Kidney tubule cell (primary cell): ENCODE data around the gene ATF6.

Experiments used
- DNase-seq: peaks from one replicate; pipeline ENCODE4 v3.0.0-alpha.2; 2018; ENCODE audit warnings: low spot score

The ATF6 gene

GRCh38 chr1:161890574-161890973, 124.5 kb downstream of the ATF6 start:
- DNase-seq = no peak

GRCh38 chr1:161899091-161899490, 133.0 kb downstream of the ATF6 start:
- DNase-seq = no peak

GRCh38 chr1:161900160-161900559, 134.0 kb downstream of the ATF6 start:
- peak; percentile 38 for DNase-seq

- DNase-seq = peak; percentile 71
Measured at GRCh38 chr1:161902182-161902581, 136.1 kb downstream of the ATF6 start.

- DNase-seq = peak; percentile 42
Measured at GRCh38 chr1:161905269-161905884, 139.3 kb downstream of the ATF6 start.

GRCh38 chr1:161907265-161907664, 141.1 kb downstream of the ATF6 start:
- no peak for DNase-seq

- DNase-seq = no peak
Measured at GRCh38 chr1:161908264-161908663, 142.1 kb downstream of the ATF6 start.

GRCh38 chr1:161910604-161911003, 144.5 kb downstream of the ATF6 start:
- peak; percentile 17 for DNase-seq

- DNase-seq = peak; percentile 52
Measured at GRCh38 chr1:161913482-161914140, 147.5 kb downstream of the ATF6 start.

- DNase-seq = no peak
Measured at GRCh38 chr1:161914595-161914994, 148.5 kb downstream of the ATF6 start.

- peak; percentile 27 for DNase-seq
Measured at GRCh38 chr1:161915051-161915503, 149.0 kb downstream of the ATF6 start.

GRCh38 chr1:161915978-161916377, 149.9 kb downstream of the ATF6 start:
- DNase-seq = no peak

- no peak for DNase-seq
Measured at GRCh38 chr1:161919229-161919628, 153.1 kb downstream of the ATF6 start.

GRCh38 chr1:161921491-161921890, 155.4 kb downstream of the ATF6 start:
- no peak for DNase-seq

GRCh38 chr1:161921990-161922389, 155.9 kb downstream of the ATF6 start:
- no peak for DNase-seq

GRCh38 chr1:161928056-161928455, 161.9 kb downstream of the ATF6 start:
- DNase-seq = no peak

GRCh38 chr1:161929137-161929536, 163.0 kb downstream of the ATF6 start:
- DNase-seq = no peak

GRCh38 chr1:161930064-161930463, 163.9 kb downstream of the ATF6 start:
- no peak for DNase-seq

- no peak for DNase-seq
Measured at GRCh38 chr1:161932668-161933067, 166.5 kb downstream of the ATF6 start.

- DNase-seq = no peak
Measured at GRCh38 chr1:161933592-161934588, 167.8 kb downstream of the ATF6 start.

- DNase-seq = no peak
Measured at GRCh38 chr1:161935264-161935663, 169.1 kb downstream of the ATF6 start.

GRCh38 chr1:161936786-161937185, 170.7 kb downstream of the ATF6 start:
- DNase-seq = no peak
